IMR-90 (cell line): ENCODE data around the gene NCF2. TPM values are rescaled to one million over a fixed set of nuclear protein-coding genes. Genes with fewer than 3 reads are reported as not detected.

Experiments
- ATAC-seq: fragments of 200-7000 bp; cut with Tn5 transposase; 2 replicates; pipeline ENCODE4 v1.9.1; 2020; ENCODE audit warnings: low read depth, mild to moderate bottlenecking, moderate library complexity
- BruUV-seq: library from RNA; stranded (reverse); fragments of 400-500 nt; replicated peaks from 2 replicates; lab custom pipeline; 2021; lab: Mats Ljungman, UMichigan
- CTCF ChIA-PET: fragments of 300-600 bp; formaldehyde crosslinking; extraction: SDS; loops from one replicate; lab custom pipeline; 2021; ENCODE audit warnings: antibody characterized with exemption; lab: Yijun Ruan, JAX
- POLR2A ChIA-PET: fragments of 300-600 bp; sonication (Branson Sonifier 250); formaldehyde crosslinking; loops from one replicate; lab custom pipeline; 2022; ENCODE audit warnings: antibody characterized with exemption; ENCODE audit not compliant: unreplicated experiment; lab: Charles Lee
- DNase-seq: peaks from one replicate; pipeline ENCODE4 v3.0.0; 2013
- H2AFZ ChIP-seq: replicated peaks from 2 replicates; pipeline ENCODE3; 2013; ENCODE audit warnings: low read length, mild to moderate bottlenecking; ENCODE audit not compliant: poor library complexity
- H2AK5ac ChIP-seq: 2 replicates; pipeline ENCODE4 v1.6.1; 2013; ENCODE audit warnings: low read depth, low read length, inconsistent platforms
- H2AK9ac ChIP-seq: replicated peaks from 2 replicates; pipeline ENCODE3; 2013; ENCODE audit warnings: mild to moderate bottlenecking, low read depth, low read length, moderate library complexity; ENCODE audit not compliant: poor library complexity
- H2BK120ac ChIP-seq: 2 replicates; pipeline ENCODE4 v1.6.1; 2013; ENCODE audit warnings: low read depth, low read length, inconsistent platforms
- H2BK15ac ChIP-seq: 3 replicates; pipeline ENCODE4 v1.6.1; 2013; ENCODE audit warnings: low read depth, low read length, inconsistent platforms
- H2BK20ac ChIP-seq: 2 replicates; pipeline ENCODE4 v1.6.1; 2013; ENCODE audit warnings: low read depth, mild to moderate bottlenecking, inconsistent platforms, low read length, moderate library complexity
- H2BK5ac ChIP-seq: 2 replicates; pipeline ENCODE4 v1.6.1; 2013; ENCODE audit warnings: mild to moderate bottlenecking, low read depth, low read length, inconsistent platforms; ENCODE audit not compliant: poor library complexity, severe bottlenecking
- H3K14ac ChIP-seq: replicated peaks from 2 replicates; pipeline ENCODE4 v1.6.1; 2013; ENCODE audit warnings: low read depth, low read length, inconsistent platforms
- H3K18ac ChIP-seq: 2 replicates; pipeline ENCODE4 v1.6.1; 2013; ENCODE audit warnings: low read depth, low read length, control low read depth
- H3K23ac ChIP-seq: 2 replicates; pipeline ENCODE4 v1.6.1; 2013; ENCODE audit warnings: low read depth, low read length, inconsistent platforms
- H3K27ac ChIP-seq: 2 replicates; pipeline ENCODE4 v1.5.1; 2013; ENCODE audit warnings: mild to moderate bottlenecking, control low read depth, low read length; ENCODE audit not compliant: insufficient read depth
- H3K27me3 ChIP-seq: 2 replicates; pipeline ENCODE4 v1.6.1; 2013; ENCODE audit warnings: low read length; ENCODE audit not compliant: control insufficient read depth, insufficient read depth
- H3K36me3 ChIP-seq: 2 replicates; pipeline ENCODE4 v1.6.1; 2013; ENCODE audit warnings: low read length, mixed read lengths; ENCODE audit not compliant: control insufficient read depth, insufficient read depth
- H3K4ac ChIP-seq: 2 replicates; pipeline ENCODE4 v1.6.1; 2013; ENCODE audit warnings: low read depth, low read length, inconsistent platforms
- H3K4me1 ChIP-seq: 2 replicates; pipeline ENCODE4 v1.6.1; 2013; ENCODE audit warnings: low read length, mixed read lengths; ENCODE audit not compliant: control insufficient read depth, insufficient read depth
- H3K4me2 ChIP-seq: 2 replicates; pipeline ENCODE4 v1.6.1; 2013; ENCODE audit warnings: low read depth, mild to moderate bottlenecking, control low read depth, low read length, moderate library complexity
- H3K4me3 ChIP-seq: 2 replicates; pipeline ENCODE4 v1.5.1; 2013; ENCODE audit warnings: low read depth, mild to moderate bottlenecking, control low read depth, low read length, moderate library complexity; ENCODE audit not compliant: insufficient read depth
- H3K56ac ChIP-seq: 2 replicates; pipeline ENCODE4 v1.6.1; 2013; ENCODE audit warnings: low read length, inconsistent platforms; ENCODE audit not compliant: insufficient read depth; ENCODE audit errors: extremely low read depth
- H3K79me1 ChIP-seq, 2 experiments: 2 replicates each; pipeline ENCODE4 v1.6.1; 2013; ENCODE audit warnings: low read length in 2 of 2, inconsistent platforms in 1 of 2, low read depth in 1 of 2
- H3K9ac ChIP-seq: 2 replicates; pipeline ENCODE4 v1.6.1; 2013; ENCODE audit warnings: low read depth, low read length, control low read depth
- H3K9me1 ChIP-seq: 2 replicates; pipeline ENCODE4 v1.6.1; 2013; ENCODE audit warnings: low read length, inconsistent platforms; ENCODE audit not compliant: insufficient read depth
- H3K9me3 ChIP-seq: 2 replicates; pipeline ENCODE4 v1.6.1; 2013; ENCODE audit warnings: low read length; ENCODE audit not compliant: control insufficient read depth, insufficient read depth
- H4K20me1 ChIP-seq: 2 replicates; pipeline ENCODE4 v1.6.1; 2013; ENCODE audit warnings: low read length, inconsistent platforms; ENCODE audit not compliant: insufficient read depth
- H4K5ac ChIP-seq: 2 replicates; pipeline ENCODE4 v1.6.1; 2013; ENCODE audit warnings: mild to moderate bottlenecking, low read depth, low read length, control low read depth
- H4K8ac ChIP-seq, 2 experiments: 2 replicates each; pipeline ENCODE4 v1.6.1; 2013; ENCODE audit warnings: low read depth in 2 of 2, low read length in 2 of 2, control low read depth in 1 of 2, inconsistent platforms in 1 of 2
- H4K91ac ChIP-seq: 2 replicates; pipeline ENCODE4 v1.6.1; 2013; ENCODE audit warnings: low read depth, low read length, inconsistent platforms; ENCODE audit not compliant: insufficient read depth
- CEBPB ChIP-seq: IDR thresholded peaks from 2 replicates; pipeline ENCODE4 v1.6.1; 2012; ENCODE audit warnings: low read depth, low read length, improper control_type of control experiment
- MAFK ChIP-seq: IDR thresholded peaks from 2 replicates; pipeline ENCODE4 v1.6.1; 2012; ENCODE audit warnings: low read depth, low read length, improper control_type of control experiment
- MAZ ChIP-seq: IDR thresholded peaks from 2 replicates; pipeline ENCODE4 v1.6.1; 2012; ENCODE audit warnings: low read depth, mild to moderate bottlenecking, low read length, improper control_type of control experiment, moderate library complexity, borderline replicate concordance
- RCOR1 ChIP-seq: IDR thresholded peaks from 2 replicates; pipeline ENCODE4 v1.6.1; 2012; ENCODE audit warnings: mild to moderate bottlenecking, low read length, improper control_type of control experiment; ENCODE audit not compliant: insufficient replicate concordance
- WGBS, 2 experiments: methylation state at CpG; one replicate each; pipeline versions ENCODE4 v1.1.5 to v1.1.7; 2013; ENCODE audit warnings: missing lambda C conversion rate in 2 of 2; ENCODE audit not compliant: insufficient read length in 1 of 2; ENCODE audit errors: extremely low coverage in 2 of 2; 5-methylcytosine and 5-hydroxymethylcytosine counted together
- dilution Hi-C: fragments of 300-500 bp; cut with HindIII; formaldehyde crosslinking; loops from one replicate; pipeline ENCODE4 v1.14.3; 2018; ENCODE audit warnings: low sequenced_read_pairs; ENCODE audit not compliant: unreplicated experiment
- in situ Hi-C: fragments of 300-500 bp; cut with MboI; formaldehyde crosslinking; loops from 3 replicates; pipeline ENCODE4 v1.14.3; 2019; ENCODE audit warnings: low sequenced_read_pairs, inconsistent platforms, mixed read lengths
- intact Hi-C: fragments of 100-400 bp; cut with micrococcal nuclease; formaldehyde crosslinking; loops from 2 replicates; pipeline ENCODE4 v1.10.0; 2022
- polyA plus RNA-seq, 3 experiments: library from polyadenylated mRNA; depleted of rRNA; stranded (reverse); fragments of >200 nt; gene quantifications; 2 replicates each; pipeline ENCODE4 v1.2.3, GENCODE V29; 2012; ENCODE audit warnings: low replicate concordance in 1 of 3
- total RNA-seq: library from RNA; depleted of rRNA; stranded (reverse); fragments of >200 nt; gene quantifications from 2 replicates; pipeline ENCODE4 v1.2.3, GENCODE V29; 2012

Gene NCF2
- total and polyA plus RNA-seq, 2 of the 4 experiments (the other 2 are of a cell fraction): 3.2 to 4.2 TPM

DNA sequence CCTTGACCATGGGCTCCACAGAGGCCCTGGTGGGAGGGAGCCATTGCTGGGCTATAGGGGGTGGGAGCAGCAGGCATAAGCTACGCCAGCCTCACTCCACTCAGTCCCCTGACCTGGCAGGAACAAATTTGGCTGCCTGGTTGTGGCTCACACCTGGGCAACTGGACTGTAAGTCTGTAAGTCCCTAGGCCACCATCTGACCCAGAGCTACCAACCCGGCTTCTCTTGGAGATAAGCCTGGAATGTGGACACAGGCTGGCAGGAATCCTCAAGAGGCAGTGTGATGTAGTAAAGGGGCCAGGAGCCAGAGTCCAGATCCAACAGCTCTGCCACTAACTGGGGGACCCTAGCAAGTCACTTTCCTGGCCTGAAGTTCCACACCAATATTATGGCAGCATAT lies 11.4 kb downstream of the NCF2 start:
- no peak overlapping the region for H4K8ac ChIP-seq
- no peak overlapping the region for H3K4ac ChIP-seq
- 0 out of 2 replicates have a peak, but pooled peaks cover 3% of the 10 kb centered on the region for H3K4me1 ChIP-seq
- H4K5ac ChIP-seq: no peak overlapping the region
- intact Hi-C loops: no loop called here
- H3K9me3 ChIP-seq: no peaks in the 10 kb centered on the region
- no peak overlapping the region for H2BK120ac ChIP-seq
- no peak overlapping the region for H3K9ac ChIP-seq
- H3K23ac ChIP-seq: no peak overlapping the region
- no peak overlapping the region for H2BK15ac ChIP-seq
- H3K79me1 ChIP-seq: no peaks in the 10 kb centered on the region
- H3K36me3 ChIP-seq: no peaks in the 10 kb centered on the region
- no peak overlapping the region for H2BK5ac ChIP-seq
- no CpG with 5 or more reads among the region's 2 CpGs for WGBS, 2 experiments
- ATAC-seq (no peak), DNase-seq (no peak)
- H2BK20ac ChIP-seq: no peak overlapping the region
- in situ Hi-C loops: no loop called here
- no peak overlapping the region for H3K18ac ChIP-seq
- no peak overlapping the region for H3K14ac ChIP-seq
- no peak overlapping the region for H3K27ac ChIP-seq
- H2AK5ac ChIP-seq: no peak overlapping the region
- H4K20me1 ChIP-seq: no peaks in the 10 kb centered on the region
- no peak overlapping the region for H3K56ac ChIP-seq
- H2AK9ac ChIP-seq: no peak overlapping the region
- TF ChIP-seq MAZ (no peak), MAFK (no peak), RCOR1 (no peak), CEBPB (no peak)
- no peak overlapping the region for H4K91ac ChIP-seq
- CTCF ChIA-PET: no interaction called here
- dilution Hi-C loops: no loop called here
- H3K27me3 ChIP-seq: peaks cover 6% of the 10 kb centered on the region
- no peak overlapping the region for H2AFZ ChIP-seq
- no peak overlapping the region for H3K4me3 ChIP-seq
- BruUV-seq: no TSS peak
- H3K9me1 ChIP-seq: no peaks in the 10 kb centered on the region
- POLR2A ChIA-PET: no interaction called here
- H3K4me2 ChIP-seq: no peak overlapping the region
